HCT116 (cell line): ENCODE data around the gene ENTHD1. TPM values are rescaled to one million over a fixed set of nuclear protein-coding genes. Genes with fewer than 3 reads are reported as not detected.

ENCODE experiments used
- ATAC-seq: fragments of 200-7000 bp; cut with Tn5 transposase; 2 replicates; pipeline ENCODE4 v1.9.1; 2020; ENCODE audit warnings: mild to moderate bottlenecking, moderate library complexity
- BruUV-seq: library from RNA; stranded (reverse); fragments of 400-500 nt; replicated peaks from 2 replicates; lab custom pipeline; 2021; lab: Mats Ljungman, UMichigan
- CTCF ChIA-PET: fragments of 300-600 bp; sonication (Branson Sonifier 250); formaldehyde crosslinking; loops from one replicate; lab custom pipeline; 2021; ENCODE audit warnings: antibody characterized with exemption; lab: Charles Lee
- POLR2A ChIA-PET: fragments of 300-600, 350-600 bp; sonication (Branson Sonifier 250); formaldehyde crosslinking; loops from one replicate; lab custom pipeline; 2021; ENCODE audit warnings: antibody characterized with exemption; lab: Charles Lee
- RAD21 ChIA-PET, 2 experiments: fragments of 300-600 bp; sonication (Branson Sonifier 250); formaldehyde crosslinking; loops; one replicate each; lab custom pipeline; 2023; ENCODE audit warnings: low total read pairs in 2 of 2; ENCODE audit not compliant: uncharacterized antibody in 2 of 2, unreplicated experiment in 2 of 2, low non-redundant PET in 1 of 2; lab: Charles Lee
- DNase-seq: peaks from one replicate; pipeline ENCODE4 v3.0.0-alpha.2; 2010; ENCODE audit warnings: low read depth, low spot score
- H2AFZ ChIP-seq: fragments of 200-600 bp; shearing (Covaris generic), sonication (generic); 2 replicates; pipeline ENCODE4 v1.6.1; 2017; ENCODE audit warnings: low read depth, mixed run types, mixed read lengths, antibody characterized with exemption, low read length; ENCODE audit not compliant: poor library complexity, severe bottlenecking
- H3K27ac ChIP-seq: 2 replicates; pipeline ENCODE4 v1.5.1; 2012; ENCODE audit warnings: low read depth, low read length
- H3K27me3 ChIP-seq: fragments of 200-600 bp; sonication (generic); 2 replicates; pipeline ENCODE4 v1.6.1; 2016; ENCODE audit warnings: mixed run types, low read length, mixed read lengths; ENCODE audit not compliant: insufficient read depth
- H3K36me3 ChIP-seq, 2 experiments: fragments of 200-500 bp in 1 of 2; fragments of 200-600 bp in 1 of 2; sonication (Bioruptor generic) in 1 of 2; sonication (generic) in 1 of 2; 2 replicates each; pipeline versions ENCODE4 v1.5.1 to v1.6.1; 2014 to 2016; ENCODE audit warnings: low read length in 2 of 2, inconsistent platforms in 1 of 2, mixed read lengths in 1 of 2, mixed run types in 1 of 2; ENCODE audit not compliant: insufficient read depth in 2 of 2, control insufficient read depth in 1 of 2
- H3K4me1 ChIP-seq, 2 experiments: fragments of 200-600 bp in 1 of 2; sonication (generic) in 1 of 2; 2 replicates each; pipeline versions ENCODE4 v1.5.1 to v1.6.1; 2012 to 2017; ENCODE audit warnings: low read length in 2 of 2, inconsistent platforms in 1 of 2, mild to moderate bottlenecking in 1 of 2, mixed read lengths in 1 of 2, mixed run types in 1 of 2, moderate library complexity in 1 of 2; ENCODE audit not compliant: insufficient read depth in 2 of 2, control insufficient read depth in 1 of 2
- H3K4me2 ChIP-seq: fragments of 200-600 bp; sonication (generic); 2 replicates; pipeline ENCODE4 v1.6.1; 2017; ENCODE audit warnings: mixed run types, low read length, mixed read lengths
- H3K4me3 ChIP-seq, 2 experiments: fragments of 200-600 bp in 1 of 2; sonication (generic) in 1 of 2; replicated peaks in 1 of 2; 2 replicates each; pipeline ENCODE4 v1.5.1; 2011 to 2016; ENCODE audit warnings: low read length in 2 of 2, control low read depth in 1 of 2, low read depth in 1 of 2, mild to moderate bottlenecking in 1 of 2, mixed read lengths in 1 of 2, mixed run types in 1 of 2
- H3K79me2 ChIP-seq: fragments of 200-600 bp; sonication (generic); 2 replicates; pipeline ENCODE4 v1.6.1; 2017; ENCODE audit warnings: mild to moderate bottlenecking, mixed run types, low read length, moderate library complexity, mixed read lengths; ENCODE audit not compliant: insufficient read depth
- H3K9ac ChIP-seq: fragments of 200-600 bp; sonication (generic); 2 replicates; pipeline ENCODE4 v1.6.1; 2016; ENCODE audit warnings: low read length, mixed read lengths
- H3K9me2 ChIP-seq: fragments of 200-600 bp; sonication (generic), shearing (Covaris generic); 2 replicates; pipeline ENCODE4 v1.6.1; 2017; ENCODE audit warnings: mixed run types, mild to moderate bottlenecking, moderate library complexity; ENCODE audit not compliant: insufficient read depth
- H3K9me3 ChIP-seq, 2 experiments: fragments of 200-500 bp in 1 of 2; fragments of 200-600 bp in 1 of 2; sonication (Bioruptor generic) in 1 of 2; sonication (generic) in 1 of 2; 2 replicates each; pipeline ENCODE4 v1.6.1; 2014 to 2017; ENCODE audit warnings: low read length in 2 of 2, mixed read lengths in 2 of 2, inconsistent platforms in 1 of 2, low read depth in 1 of 2, mild to moderate bottlenecking in 1 of 2, mixed run types in 1 of 2, moderate library complexity in 1 of 2; ENCODE audit not compliant: control insufficient read depth in 1 of 2, insufficient read depth in 1 of 2
- H4K20me1 ChIP-seq: fragments of 200-600 bp; sonication (generic), shearing (Covaris generic); 2 replicates; pipeline ENCODE4 v1.6.1; 2017; ENCODE audit warnings: mixed run types, mild to moderate bottlenecking, moderate library complexity; ENCODE audit not compliant: insufficient read depth
- ATF3 ChIP-seq: IDR thresholded peaks from 2 replicates; pipeline ENCODE4 v1.6.1; 2012
- CTCF ChIP-seq, 3 experiments: fragments of 200-600 bp in 1 of 3; sonication (generic) in 1 of 3; IDR thresholded peaks in 2 of 3; conservative IDR thresholded peaks in 1 of 3; 2 replicates each; pipeline ENCODE4 v1.5.1; 2012 to 2017; ENCODE audit warnings: low read depth in 2 of 3, low read length in 2 of 3, antibody characterized with exemption in 1 of 3, borderline replicate concordance in 1 of 3, control low read depth in 1 of 3, mild to moderate bottlenecking in 1 of 3, mixed read lengths in 1 of 3, mixed run types in 1 of 3, moderate library complexity in 1 of 3; ENCODE audit not compliant: insufficient read depth in 1 of 3
- FOSL1 ChIP-seq: IDR thresholded peaks from 2 replicates; pipeline ENCODE4 v1.6.1; 2012; ENCODE audit warnings: low read depth
- JUND ChIP-seq: IDR thresholded peaks from 2 replicates; pipeline ENCODE4 v1.6.1; 2012
- POLR2AphosphoS5 ChIP-seq: IDR thresholded peaks from 2 replicates; pipeline ENCODE4 v1.6.1; 2011; ENCODE audit warnings: mild to moderate bottlenecking, low read depth, low read length, moderate library complexity
- RAD21 ChIP-seq: IDR thresholded peaks from 2 replicates; pipeline ENCODE4 v1.6.1; 2012; ENCODE audit warnings: low read depth, mild to moderate bottlenecking
- SIN3A ChIP-seq: IDR thresholded peaks from 2 replicates; pipeline ENCODE4 v1.6.1; 2012; ENCODE audit warnings: low read depth
- YY1 ChIP-seq: IDR thresholded peaks from 2 replicates; pipeline ENCODE4 v1.6.1; 2011; ENCODE audit warnings: low read length, low read depth, moderate library complexity, mild to moderate bottlenecking; ENCODE audit not compliant: insufficient replicate concordance; ENCODE audit errors: extremely low read depth
- ZNF274 ChIP-seq: fragments of 200-500 bp; sonication (Bioruptor generic); IDR thresholded peaks from 2 replicates; pipeline ENCODE4 v1.6.1; 2014; ENCODE audit warnings: mild to moderate bottlenecking, low read depth, low read length, inconsistent platforms
- intact Hi-C: fragments of 100-400 bp; cut with micrococcal nuclease; formaldehyde crosslinking; loops from 2 replicates; pipeline ENCODE4 v1.10.0; 2022
- total RNA-seq: library from RNA; stranded (reverse); gene quantifications from one replicate; pipeline ENCODE4 v1.2.1, GENCODE V29; 2021; ENCODE audit not compliant: unreplicated experiment

The ENTHD1 gene
- total RNA-seq, 1 experiment from 2014 or later: not detected

- H3K4me1 ChIP-seq: no peaks in the 10 kb centered on the region
- H3K27me3 ChIP-seq: peaks cover 66% of the 10 kb centered on the region
- H3K36me3 ChIP-seq: no peaks in the 10 kb centered on the region
- H3K79me2 ChIP-seq: no peaks in the 10 kb centered on the region
- H3K9ac ChIP-seq: no peak overlapping the region
- ChIA-PET RAD21 (no interaction called here), CTCF (no interaction called here), POLR2A (no interaction called here)
- DNase-seq (no peak), ATAC-seq (no peak)
- no peak for TF ChIP-seq ZNF274
- no peak overlapping the region for H3K27ac ChIP-seq
- no TSS peak for BruUV-seq
- no peaks in the 10 kb centered on the region for H3K9me3 ChIP-seq
- intact Hi-C loops: loop anchor here (2.0 to 10.0 kb wide), 2 partner anchors 185 to 275 kb away; no protein-coding TSS in a partner anchor
- H4K20me1 ChIP-seq: no peaks in the 10 kb centered on the region
- H3K9me2 ChIP-seq: no peaks in the 10 kb centered on the region
- no peak overlapping the region for H3K4me3 ChIP-seq
- H2AFZ ChIP-seq: no peak overlapping the region
- no peak overlapping the region for H3K4me2 ChIP-seq
Measured at GRCh38 chr22:39809772-39810557, 83.6 kb downstream of the ENTHD1 start.

- no peaks in the 10 kb centered on the region for H3K79me2 ChIP-seq
- no peak overlapping the region for H3K4me3 ChIP-seq
- no peaks in the 10 kb centered on the region for H3K36me3 ChIP-seq
- peak; percentile 80 for ATAC-seq
- intact Hi-C loops: loop anchor here (2.0 to 10.0 kb wide), 2 partner anchors 183 to 273 kb away; no protein-coding TSS in a partner anchor
- H3K4me2 ChIP-seq: no peak overlapping the region
- no TSS peak for BruUV-seq
- no peak overlapping the region for H3K27ac ChIP-seq
- TF ChIP-seq FOSL1: no peak
- TF ChIP-seq JUND: no peak
- TF ChIP-seq ATF3: no peak
- TF ChIP-seq POLR2AphosphoS5: no peak
- TF ChIP-seq SIN3A: no peak
- TF ChIP-seq RAD21: peak; percentile 48
- no peak for TF ChIP-seq YY1
- peak; percentile 49 to 70 (median 70); a peak in 5 of 6 replicates for TF ChIP-seq CTCF (IDR thresholded peaks at IDR 0.05 in 2 of 3, conservative IDR thresholded peaks at IDR 0.05 in 1 of 3; ENCODE audit: borderline replicate concordance in 1 of 3, insufficient read depth in 1 of 3, low read depth in 2 of 3, low read length in 2 of 3)
- peak; percentile 31 for DNase-seq
- ChIA-PET POLR2A (no interaction called here), CTCF (interaction anchor here (0.6 to 2.2 kb wide), 6 partner anchors 9 to 273 kb away, joined by 3 to 9 read pairs (median 4); no protein-coding TSS in a partner anchor), RAD21 (no interaction called here)
- H4K20me1 ChIP-seq: no peaks in the 10 kb centered on the region
- H3K4me1 ChIP-seq: no peaks in the 10 kb centered on the region
- no peaks in the 10 kb centered on the region for H3K9me3 ChIP-seq
- peaks cover 66% of the 10 kb centered on the region for H3K27me3 ChIP-seq
- H2AFZ ChIP-seq: no peak overlapping the region
- H3K9ac ChIP-seq: no peak overlapping the region
- no peaks in the 10 kb centered on the region for H3K9me2 ChIP-seq
Measured at GRCh38 chr22:39808081-39808480, 85.5 kb downstream of the ENTHD1 start.
